Stimulated activated CD4-positive, alpha-beta T cell treated with anti-CD3 and anti-CD28 coated beads, Interleukin-2, amount 100 ng/mL, for 24 hours (primary cell): ENCODE measurements around the gene BLACAT1.

Experiments
- DNase-seq, 2 donors: peaks; one replicate each; pipeline ENCODE4 v3.0.0-alpha.2; 2020

BLACAT1 gene

DNA sequence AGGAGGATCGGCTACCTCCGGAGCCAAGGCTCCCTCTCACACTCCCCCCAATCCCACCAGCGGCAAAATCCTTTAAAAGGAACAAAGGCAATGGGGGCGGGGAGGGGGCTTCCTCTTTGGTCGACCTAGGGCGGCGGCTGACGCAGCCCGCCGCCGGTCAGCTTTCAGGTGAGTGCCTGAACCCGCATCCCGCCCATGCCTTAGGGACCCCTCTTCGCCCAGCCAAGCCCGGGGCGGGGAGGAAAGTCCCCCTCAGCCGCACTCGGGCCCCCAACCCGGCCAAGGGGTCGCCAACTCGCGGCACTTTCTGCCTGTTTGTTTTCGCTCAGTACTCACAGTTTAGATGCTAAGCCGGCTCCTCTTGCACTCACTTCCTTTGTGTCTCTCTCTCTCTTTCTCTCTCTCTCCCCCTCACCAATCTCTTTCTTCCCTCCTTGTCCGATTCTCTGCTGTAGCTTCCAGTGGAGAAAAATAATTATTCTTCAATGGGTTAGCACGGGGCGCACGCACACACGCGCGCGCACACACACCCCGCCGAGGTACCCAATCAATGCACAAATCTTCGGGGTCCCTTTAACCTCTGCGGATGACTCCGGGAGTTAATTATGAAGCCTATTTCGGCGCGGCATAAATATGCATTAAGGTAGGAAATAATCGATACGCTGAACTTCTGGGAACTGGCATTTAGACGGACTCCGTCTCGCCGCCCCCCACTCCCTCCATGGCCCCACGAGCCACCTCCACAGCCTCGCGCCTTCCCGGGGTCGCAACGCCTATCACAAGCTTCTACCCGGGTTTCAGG is at the start of gene BLACAT1:
Gene BLACAT1, minus strand, starts transcription at position 465 of the 802 bp plus-strand sequence.
- no peak for DNase-seq

DNA sequence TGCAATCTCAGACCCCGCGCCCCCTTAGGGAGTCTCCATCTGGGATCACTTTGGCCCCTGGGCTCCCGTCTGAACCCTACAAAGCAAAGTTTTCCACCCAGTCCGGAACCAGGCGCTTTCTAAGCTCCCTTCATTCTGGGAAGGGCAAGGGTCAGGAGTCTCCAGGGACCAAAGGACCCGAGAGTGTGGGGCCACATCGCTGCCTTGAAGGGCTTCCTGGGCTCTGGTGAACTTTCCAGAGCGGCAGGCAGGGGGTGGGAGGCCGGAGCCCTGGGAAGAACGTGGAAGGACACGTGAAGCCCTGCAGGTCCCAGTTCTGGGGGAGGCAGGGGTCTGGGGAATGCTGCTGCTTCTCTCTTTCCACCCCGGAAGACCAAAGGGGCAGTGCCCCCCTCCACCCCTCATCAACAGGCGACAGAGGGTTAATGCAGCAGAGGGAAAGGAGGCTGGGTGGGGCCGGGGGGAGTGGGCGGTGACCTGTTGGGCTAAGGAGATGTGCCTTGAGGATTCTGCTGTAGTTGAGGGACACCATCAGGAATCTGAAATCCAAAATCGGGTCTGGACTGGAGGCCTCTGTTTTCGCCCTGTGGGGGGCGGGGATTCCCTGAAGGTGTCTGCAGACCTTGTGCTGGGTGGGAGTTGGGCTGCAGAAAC is 49.4 kb upstream of the BLACAT1 start:
- DNase-seq = no peak

DNA sequence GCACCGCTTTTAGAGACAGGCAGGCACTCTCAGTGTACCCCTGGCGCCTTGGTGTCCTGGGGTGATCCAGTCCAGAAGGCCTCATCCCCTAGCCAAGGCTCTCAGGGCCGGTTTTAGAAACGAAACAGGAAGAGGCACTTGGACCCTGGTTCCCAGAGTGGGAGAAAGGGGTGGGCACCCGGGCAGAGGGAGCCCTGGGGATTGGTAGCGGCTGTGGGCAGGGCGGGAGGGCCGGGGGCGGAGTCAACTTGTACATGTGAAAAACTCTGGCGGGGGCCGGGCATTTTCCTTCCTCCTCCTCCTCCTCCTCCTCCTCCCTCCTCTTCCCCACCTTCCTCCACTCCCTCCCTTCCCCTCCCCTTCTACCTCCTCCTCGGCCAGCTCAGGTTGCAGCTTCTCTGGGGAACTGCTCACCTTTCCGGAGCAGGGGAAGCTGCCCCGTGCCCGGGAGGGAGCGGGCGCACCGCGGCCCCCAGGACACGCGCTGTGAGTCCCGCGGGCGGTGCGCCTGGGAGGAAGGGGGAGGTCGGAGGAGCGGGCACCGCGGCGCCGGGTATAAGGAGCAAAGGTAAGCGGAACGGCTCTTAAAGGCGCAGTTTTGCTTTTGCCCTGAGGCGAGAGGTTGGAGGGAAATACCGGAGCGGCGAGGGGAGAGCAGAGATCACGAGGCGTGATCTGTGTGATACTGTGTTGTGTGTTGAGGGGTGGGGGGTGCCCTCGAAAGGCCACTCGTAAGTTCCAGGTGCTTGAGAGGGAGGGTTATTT is 48.6 kb upstream of the BLACAT1 start, which contains the start of gene CDK18:
Gene CDK18, plus strand, starts transcription at position 359 of the 765 bp plus-strand sequence. CDS start 18,499 bp downstream, outside the sequence.
- DNase-seq = peak; percentile 42 to 63

DNA sequence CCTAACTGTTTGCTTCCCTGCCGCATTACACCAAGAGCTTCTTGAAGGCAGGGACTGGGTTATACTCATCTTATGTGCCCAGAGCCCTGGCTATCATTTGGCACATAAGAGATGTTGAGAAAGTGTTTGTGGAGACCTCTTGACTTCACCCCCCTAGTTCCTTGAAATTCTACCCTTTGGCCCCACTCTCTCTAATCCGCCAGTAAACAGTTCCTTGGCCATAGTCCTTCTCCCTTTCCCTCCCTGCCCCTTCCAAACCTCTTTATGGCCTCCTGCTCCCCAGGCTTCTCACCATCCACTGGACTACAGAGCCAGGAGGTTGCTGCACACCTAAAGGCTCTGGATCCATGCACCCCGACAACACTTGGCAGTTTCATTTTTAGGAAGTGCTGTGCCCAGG is 47.1 kb upstream of the BLACAT1 start:
- DNase-seq = no peak

DNA sequence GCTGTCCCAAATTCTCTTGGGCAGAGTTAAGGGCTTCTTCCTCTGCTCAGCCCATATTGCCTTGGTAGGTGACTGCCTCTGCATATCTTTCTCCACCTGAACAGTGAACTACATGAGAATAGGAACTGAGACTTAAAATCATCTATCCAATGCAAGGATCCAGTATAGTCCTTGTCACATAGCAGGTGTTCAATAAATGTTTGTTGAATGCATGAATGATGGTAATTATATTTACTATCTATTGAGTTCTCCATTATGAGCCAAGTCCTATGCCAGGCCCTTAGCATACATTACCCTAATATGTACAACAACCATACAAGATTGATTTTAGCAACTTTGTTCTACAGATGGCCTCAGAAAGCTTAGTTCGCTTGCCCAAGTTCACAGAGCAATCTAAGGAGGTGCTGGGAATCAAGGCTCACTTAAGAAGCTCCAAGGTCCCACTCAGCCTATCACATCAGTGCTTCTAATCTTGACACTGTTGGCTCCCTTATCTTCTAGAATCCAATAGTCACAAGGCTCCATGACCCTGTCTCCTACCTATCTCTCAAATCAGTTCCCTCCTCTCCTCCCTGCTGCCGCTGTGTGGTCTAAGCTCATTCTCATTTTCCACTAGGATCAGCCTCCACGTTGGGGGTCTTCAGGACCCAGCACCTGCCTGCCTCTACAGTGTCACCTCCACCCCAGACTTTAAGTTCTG is 46.4 kb upstream of the BLACAT1 start:
- no peak for DNase-seq

DNA sequence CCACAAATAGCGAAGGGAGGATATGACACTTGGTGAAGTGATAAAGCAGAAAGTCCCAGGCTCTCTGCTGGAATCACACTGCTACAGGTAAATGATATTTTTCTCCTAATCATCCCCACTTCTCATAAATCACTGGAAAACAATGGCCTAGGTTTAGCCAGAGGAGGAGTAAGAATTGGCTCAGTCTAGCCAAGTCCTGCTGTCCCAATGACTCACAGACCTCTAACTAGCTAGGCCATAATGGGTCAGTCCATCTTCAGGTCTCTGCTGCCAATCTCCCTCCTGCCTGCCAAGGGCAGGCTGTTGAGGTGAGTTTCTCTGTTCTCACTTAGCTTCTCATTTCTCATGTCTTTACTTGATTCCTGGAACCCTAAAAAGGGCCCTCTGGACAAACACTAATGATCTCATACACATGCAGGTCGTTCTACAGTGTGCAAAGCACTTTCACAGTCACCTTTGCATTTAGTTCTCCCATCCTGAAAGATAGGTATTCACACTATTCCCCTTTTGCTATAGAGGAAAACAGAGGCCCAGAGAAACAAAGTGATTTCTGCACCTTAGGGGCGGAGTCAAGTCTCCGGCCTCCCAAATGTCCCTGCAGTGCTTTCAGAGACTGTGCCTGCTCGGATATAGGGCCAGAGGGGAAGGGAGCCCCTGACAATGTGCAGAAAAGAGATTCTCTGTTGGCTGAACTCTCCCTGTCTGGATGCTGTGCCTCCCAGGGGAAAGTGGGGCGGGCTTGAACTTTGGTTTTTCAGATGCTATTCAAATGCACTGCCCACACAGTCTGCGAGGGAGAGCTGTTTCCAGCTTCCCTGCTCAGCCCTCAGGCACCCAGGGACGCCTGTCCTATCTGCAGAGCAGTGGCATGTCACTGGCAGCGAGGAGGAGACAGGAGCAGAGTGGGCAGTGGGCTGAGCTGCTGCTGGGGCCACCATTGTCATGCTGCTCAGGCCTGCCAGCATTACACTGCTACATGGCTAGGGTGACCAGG is 44.7 kb upstream of the BLACAT1 start:
- DNase-seq = no peak

DNA sequence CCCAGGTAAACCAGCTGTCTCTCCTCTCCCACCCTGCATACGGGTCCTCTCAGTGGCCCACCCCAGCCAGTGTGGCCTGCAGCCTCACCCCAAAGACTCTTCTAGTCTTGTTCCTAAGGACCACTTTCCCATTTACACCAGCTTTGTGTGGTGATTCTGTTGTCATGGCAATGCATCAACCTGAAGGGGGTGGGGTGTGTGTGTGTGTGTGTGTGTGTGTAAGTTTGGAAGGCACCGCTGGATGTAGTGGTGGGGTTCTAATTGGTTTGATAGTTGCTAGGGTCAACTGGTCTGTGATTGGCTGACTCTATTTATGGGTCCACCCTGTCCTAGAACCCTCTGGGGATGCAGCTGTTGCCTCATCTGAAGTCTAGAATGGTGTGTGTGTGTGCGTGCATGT is 43.9 kb upstream of the BLACAT1 start:
- no peak for DNase-seq

DNA sequence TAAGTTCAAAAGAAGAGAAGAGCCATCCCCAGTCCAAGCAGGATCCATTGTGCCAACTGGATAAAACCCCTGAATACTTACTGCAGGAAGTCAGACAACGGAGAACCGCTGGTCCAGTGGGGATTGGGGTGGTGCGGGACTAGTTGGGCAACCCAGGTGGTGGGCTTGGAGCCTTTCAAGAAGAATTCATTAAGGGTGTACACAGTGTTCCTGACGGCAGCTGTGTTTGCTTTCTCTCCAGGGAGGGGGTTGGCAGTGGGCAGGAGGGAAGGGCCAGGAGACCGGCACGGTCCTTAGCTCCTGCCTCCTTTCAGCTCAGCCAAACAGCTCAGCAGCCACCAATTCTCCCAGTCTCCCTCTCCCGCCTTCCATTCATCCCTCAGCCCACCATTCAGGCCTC is 41.5 kb upstream of the BLACAT1 start:
- DNase-seq = no peak

DNA sequence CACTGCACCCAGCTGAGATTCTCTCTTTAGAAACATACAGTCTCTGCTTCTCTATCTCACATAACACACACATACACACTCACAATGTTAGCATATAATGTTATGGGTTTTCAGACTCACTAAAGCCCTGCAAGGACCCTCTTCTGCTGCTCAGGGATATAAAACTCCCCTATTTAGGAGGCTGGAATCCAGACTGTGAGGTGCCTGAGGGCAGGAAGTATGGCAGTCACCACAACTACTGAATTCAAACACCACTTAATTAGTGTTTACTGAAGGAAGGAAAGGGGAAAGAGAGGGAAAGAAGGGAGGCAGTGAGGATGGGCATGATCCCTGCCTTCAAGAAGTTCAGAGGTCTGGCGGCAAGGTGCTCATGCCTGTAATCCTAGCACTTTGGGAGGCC is 40.8 kb upstream of the BLACAT1 start:
- DNase-seq = no peak

DNA sequence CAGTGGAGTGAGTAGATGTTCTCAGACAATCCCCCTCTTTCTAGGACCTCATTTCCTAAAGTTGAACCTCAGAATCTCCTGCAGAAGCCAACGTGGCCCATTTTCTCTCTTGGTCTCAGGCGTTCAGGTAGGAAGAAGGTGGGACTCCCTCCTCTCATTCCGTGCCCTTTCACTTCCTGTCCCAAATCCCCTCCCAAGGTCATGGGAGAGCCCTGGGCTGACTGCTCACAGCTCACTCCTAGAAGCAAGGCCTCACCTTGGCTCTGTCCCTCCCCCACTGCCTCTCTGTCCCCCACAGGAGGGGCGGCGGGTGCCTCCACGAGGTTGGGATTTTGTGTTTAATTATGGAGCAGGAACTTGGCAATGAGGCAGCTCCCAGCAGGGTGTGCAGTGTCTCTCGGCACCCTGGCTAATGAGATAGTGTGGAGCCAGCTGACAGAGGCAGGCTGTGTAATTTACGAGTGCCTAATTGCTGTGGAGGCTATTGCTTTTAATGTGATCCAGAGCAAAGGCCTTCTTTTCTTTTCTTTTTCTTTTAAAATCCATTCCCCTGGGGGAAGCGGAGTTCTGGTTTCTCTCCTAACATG is 39.5 kb upstream of the BLACAT1 start:
- DNase-seq = no peak

DNA sequence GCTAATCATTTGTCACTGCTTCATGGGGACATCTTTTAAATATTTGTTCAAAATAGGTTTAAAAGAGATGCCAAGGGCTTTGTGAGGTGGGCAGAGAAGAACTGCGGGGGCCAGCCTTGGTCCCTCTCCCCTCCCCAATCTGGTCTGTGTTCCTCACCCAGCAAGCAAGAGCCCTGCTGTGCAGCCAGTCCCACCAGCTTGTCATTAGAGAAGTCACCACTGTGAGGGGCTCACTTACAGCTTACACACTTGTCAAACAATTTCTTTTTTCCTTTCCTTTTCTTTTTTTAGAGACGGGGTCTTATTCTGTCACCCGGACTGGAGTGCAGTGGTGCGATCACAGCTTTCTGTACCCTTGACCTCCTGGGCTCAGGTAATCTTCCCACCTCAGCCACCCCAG is 38.3 kb upstream of the BLACAT1 start:
- DNase-seq = no peak

DNA sequence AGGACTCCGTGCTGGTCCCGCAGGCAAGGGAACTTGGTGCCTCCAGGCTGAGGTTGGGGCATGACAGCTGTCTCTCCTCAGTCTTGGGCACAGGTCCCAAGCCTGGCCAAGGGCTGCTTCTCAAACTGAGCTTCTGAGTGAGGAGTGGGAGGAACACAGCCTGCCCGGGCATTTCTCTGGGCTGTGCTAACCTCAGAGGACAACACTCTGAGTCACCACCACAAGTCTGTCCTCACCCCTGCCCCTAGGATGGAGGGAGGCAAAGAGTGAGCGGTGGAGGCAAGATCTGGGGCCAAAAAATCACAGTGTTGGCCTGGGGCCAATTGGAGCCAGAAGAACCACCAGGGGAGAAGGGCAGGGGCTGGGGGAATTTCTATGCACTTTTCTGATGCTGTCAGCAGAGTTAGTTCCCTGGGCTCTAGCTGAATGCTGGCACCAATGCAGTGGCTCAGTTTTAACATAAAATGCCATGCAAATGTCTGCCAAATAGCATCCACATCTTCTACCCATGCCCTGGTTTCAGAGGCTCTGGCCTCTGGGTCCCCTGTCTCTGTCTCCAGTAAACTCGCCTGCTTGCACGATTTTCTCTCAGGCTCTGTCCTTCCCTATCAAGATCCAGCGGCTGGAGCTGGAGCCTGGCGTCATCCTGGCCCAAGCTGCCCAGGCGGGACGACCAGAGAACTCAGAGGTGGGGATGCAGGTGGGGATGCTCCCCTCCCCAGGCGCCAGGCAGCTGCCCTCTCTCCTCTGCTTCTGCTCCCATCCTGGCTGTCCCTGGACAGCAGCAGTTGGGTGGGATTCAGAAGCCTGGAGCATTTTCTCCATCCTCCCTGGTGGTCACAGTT is 37.6 kb upstream of the BLACAT1 start:
- DNase-seq = no peak

DNA sequence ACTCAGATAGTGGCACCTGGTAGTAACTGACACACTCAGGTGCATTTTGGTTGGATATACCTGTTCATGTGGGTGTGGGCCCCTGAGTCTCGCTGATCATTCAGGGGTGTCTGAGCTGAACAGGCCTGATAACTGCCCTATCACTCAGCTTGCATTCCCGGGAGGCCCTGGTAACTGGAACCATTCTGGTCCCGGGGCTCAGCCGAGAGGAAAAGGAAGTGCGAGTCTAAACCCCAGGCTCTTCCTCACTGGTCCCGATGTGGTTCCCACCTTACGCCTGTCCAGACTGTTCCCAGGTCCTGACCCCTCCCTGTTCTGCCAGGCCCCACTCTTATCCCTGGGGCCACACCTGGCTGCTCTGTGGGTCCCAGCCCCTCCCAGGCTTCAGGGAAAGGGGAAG is 36.9 kb upstream of the BLACAT1 start:
- no peak for DNase-seq

DNA sequence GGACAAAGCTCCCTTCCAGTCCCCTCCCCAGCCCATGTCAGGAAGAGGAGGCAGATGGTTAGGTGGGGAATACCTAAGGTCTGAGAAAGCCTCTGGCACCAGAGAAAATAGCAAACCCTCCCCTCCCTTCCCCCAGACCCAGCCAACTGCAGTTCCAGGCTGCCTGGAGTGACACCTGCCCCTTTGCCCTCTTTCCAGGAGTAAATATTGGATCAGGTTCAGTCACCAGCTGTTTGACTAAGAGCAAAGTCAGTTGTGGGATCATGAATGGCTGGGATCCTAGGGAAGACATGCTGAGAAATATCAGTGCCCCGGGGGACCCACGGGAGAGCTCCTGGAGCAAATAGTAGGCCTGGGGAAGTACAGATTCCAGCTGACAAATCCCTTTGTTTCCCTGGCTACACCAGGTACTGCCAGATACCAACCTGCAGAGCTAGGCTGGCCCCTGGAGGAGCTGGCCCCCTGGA is 36.4 kb upstream of the BLACAT1 start:
- DNase-seq = no peak

DNA sequence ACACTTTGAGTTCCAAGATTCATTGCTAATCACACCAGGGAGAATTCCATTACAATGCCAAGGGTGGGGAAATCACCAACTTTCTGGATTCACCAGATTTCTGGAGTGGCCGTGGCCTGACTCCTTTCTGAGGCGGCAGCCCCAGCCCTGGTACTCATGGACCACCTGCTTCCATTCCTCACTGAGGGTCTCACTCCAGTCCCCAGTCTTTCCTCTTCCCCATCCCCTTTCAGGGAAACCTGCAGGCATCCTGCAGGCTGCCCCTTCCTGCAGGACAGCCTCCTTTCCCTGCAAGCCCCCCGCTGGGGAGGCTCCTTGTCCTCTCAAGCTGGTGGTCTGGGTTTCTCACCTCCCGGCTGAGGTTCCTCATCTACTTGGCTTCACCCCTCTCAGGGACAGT is 35.9 kb upstream of the BLACAT1 start:
- DNase-seq = no peak

DNA sequence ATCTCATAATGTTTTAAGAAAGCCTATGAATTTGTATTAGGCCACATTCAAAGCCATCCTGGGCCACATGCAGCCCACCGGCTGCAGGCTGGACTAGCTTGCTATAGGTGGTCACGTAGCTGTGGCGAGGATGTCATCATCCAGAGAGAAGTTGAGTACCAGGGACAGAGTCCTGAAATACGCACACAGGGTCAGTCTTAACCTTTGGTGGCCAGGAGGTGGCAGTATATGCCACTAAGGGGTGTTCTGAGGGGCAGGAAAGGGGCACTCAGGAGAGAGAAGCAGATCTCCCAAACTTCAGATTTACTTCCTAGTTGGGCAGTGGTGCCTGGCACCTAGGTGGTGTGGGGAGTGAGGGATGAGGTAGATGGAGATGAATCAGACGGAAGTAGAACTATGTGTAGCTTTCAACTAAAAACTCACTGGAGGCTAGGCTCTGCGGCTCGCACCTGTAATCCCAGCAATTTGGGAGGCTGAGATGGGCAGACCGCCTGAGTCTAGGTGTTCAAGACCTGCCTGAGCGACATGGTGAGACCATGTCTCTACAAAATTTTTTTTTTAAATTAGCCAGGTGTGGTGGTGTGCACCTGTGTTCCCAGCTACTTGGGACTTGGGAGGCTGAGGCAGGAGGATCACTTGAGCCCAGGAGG is 32.4 kb upstream of the BLACAT1 start:
- DNase-seq = peak; percentile 43 to 49

DNA sequence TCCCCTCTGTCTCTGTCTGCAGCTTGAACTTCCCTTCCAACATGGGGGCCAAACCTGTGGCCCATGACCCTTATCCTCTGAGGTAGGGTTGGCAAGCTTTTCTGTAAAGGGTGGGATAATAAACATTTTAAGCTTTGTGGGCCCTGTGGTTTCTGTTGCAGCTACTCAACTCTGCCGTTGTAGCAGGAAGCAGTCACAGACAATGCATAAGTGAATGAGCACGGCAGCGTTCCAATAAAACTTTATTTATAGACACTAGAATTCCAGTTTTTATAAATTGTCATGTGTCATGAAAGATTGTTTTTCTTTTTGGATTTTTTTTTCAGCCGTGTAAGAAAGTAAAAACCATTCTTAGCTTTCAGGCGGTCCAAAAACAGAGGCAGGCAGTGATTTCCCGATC is 30.4 kb upstream of the BLACAT1 start:
- no peak for DNase-seq

DNA sequence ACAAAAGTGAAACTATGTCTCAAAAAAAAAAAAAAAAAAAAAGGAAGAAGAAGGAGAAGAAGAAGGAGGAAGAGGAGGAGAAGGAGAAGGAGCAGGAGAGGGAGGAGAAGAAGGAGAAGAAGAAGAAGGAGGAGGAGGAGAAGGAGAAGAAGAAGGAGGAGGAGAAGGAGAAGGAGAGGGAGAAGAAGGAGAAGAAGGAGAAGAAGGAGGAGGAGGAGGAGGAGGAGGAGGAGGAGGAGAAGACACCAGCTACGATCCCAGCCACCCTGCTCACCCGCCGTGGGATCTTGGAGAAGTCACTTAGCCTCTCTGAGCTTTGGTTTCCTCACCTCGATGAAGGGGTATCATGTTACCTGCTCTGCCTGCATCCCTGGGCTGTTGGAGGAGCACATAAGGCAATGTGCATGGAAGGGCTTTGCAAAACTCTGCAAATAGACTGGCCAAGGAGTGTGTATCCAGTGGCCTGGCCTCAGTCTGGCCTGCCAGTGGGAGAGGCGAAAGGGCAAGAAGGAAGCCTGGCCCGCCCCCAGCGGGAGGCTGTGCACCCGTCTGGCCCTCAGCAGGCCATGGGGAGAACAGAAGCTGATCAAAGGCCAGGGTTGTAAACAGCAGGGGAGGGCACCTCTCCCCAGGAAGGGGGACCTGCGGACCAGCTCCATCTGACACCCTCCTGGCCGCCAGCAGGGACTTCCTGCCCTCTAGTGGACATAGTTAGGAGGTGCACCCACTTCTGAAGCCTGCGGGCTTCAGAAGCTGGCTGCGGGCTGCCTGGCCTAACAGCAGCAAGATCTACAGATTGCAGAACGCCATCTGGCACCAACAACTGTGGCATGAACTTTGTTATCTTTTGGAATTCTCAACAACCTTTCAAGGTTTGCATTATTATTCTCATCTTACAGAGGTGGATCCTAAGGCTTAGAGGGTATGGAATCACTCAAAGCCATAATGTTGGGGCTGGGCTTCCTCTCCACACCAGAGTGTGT is 29.4 kb upstream of the BLACAT1 start:
- peak; percentile 63 to 64 for DNase-seq
